Stimulated activated CD4-positive, alpha-beta T cell treated with anti-CD3 and anti-CD28 coated beads, TNF-alpha, amount 100 ng/mL, for 4 hours (primary cell): Measurements from ENCODE around the gene NBPF3.
"Not testable (repeated sequence)": the region's sequence is repeated elsewhere in the genome, so short reads cannot be mapped to it uniquely, and the experiment has no call there.

Source experiments
- DNase-seq, 3 experiments: peaks; one replicate each; pipeline ENCODE4 v3.0.0-alpha.2; 2020; ENCODE audit warnings: low read depth in 3 of 3

The NBPF3 gene

GRCh38 chr1:21518774-21519455 lies 79.0 kb downstream of the NBPF3 start:
- no peak for DNase-seq

GRCh38 chr1:21519486-21520070 lies 79.6 kb downstream of the NBPF3 start:
- not testable (repeated sequence) for DNase-seq

- no peak for DNase-seq
Measured at GRCh38 chr1:21520899-21521716, 81.2 kb downstream of the NBPF3 start.

GRCh38 chr1:21521717-21522060 lies 81.8 kb downstream of the NBPF3 start:
- DNase-seq = no peak

- no peak for DNase-seq
Measured at GRCh38 chr1:21522525-21523038, 82.6 kb downstream of the NBPF3 start.

GRCh38 chr1:21523297-21523813 lies 83.4 kb downstream of the NBPF3 start:
- no peak for DNase-seq

- no peak for DNase-seq
Measured at GRCh38 chr1:21524220-21524619, 84.3 kb downstream of the NBPF3 start.

- DNase-seq = no peak
Measured at GRCh38 chr1:21524686-21525339, 84.9 kb downstream of the NBPF3 start.

GRCh38 chr1:21525340-21525717 lies 85.4 kb downstream of the NBPF3 start:
- DNase-seq = no peak

- DNase-seq = no peak
Measured at GRCh38 chr1:21526441-21526840, 86.5 kb downstream of the NBPF3 start.

- no peak for DNase-seq
Measured at GRCh38 chr1:21530368-21531016, 90.6 kb downstream of the NBPF3 start.

- DNase-seq = no peak
Measured at GRCh38 chr1:21531241-21531640, 91.3 kb downstream of the NBPF3 start.

GRCh38 chr1:21532496-21532895 lies 92.6 kb downstream of the NBPF3 start:
- DNase-seq = no peak

GRCh38 chr1:21532992-21533534 lies 93.1 kb downstream of the NBPF3 start:
- no peak for DNase-seq

- DNase-seq = no peak
Measured at GRCh38 chr1:21534146-21534545, 94.2 kb downstream of the NBPF3 start.
